GM19099 (cell line): ENCODE data around the gene CWH43.

Source experiments
- POLR2A ChIP-seq: IDR thresholded peaks from 3 replicates; pipeline ENCODE4 v1.6.1; 2011; ENCODE audit warnings: low read depth; ENCODE audit not compliant: insufficient read length; ENCODE audit errors: extremely low read depth

CWH43 gene

DNA sequence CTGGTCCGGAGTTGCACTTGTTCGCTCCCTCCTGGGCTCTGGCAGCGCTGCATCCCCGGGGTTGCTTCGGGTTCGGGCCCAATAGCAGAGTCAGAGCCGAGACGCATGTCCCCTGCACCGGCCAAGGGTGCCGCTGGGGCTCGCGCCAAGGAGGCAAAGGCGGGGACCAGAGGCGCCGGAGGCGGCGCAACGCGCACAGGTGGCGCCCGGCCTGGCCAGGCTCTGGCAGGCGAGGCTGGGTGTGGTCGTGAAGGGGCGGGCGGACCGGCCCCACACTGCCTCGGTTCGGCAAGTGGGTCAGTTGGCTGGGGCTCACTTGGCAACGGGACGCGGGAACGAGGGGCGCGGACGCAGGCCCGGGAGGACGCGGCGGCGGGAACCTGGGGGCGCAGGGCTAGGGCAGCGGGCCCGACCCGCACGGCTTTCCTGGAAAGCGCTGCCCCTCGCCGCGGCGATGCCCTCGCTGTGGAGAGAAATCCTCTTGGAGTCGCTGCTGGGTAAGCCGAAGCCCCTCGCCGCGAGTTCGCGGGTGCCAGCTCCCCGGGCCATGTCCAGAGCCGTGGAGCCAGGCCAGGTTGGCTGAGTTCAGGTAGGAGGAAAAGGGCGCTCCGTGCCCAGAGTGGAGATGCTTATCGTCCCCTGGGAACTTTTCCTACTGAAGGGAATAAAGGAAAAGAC lies at the start of gene CWH43:
CWH43 (plus strand) TSS at position 300 of the 678 bp plus-strand sequence; CDS start at position 455, 155 bp downstream.
- TF ChIP-seq POLR2A, result no peak

DNA sequence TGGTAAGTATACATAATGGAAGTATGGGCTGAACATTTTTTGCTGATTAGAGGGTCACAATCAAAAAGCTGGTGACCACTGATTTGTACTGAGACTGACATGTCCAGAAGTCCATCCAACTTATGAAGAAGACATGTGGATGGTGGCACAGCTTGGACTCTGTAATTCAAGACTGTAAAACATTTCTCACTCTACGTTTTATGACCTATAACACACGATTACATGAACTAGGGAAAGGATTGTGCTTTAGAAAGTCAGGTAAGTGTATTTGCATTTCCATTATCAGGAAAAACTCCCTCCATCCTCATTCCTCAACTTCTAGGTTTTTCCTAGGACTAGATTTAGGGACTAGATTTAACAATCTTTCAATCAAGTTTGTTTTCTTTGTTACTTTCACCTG lies 49.0 kb upstream of the CWH43 start:
- no peak for TF ChIP-seq POLR2A

DNA sequence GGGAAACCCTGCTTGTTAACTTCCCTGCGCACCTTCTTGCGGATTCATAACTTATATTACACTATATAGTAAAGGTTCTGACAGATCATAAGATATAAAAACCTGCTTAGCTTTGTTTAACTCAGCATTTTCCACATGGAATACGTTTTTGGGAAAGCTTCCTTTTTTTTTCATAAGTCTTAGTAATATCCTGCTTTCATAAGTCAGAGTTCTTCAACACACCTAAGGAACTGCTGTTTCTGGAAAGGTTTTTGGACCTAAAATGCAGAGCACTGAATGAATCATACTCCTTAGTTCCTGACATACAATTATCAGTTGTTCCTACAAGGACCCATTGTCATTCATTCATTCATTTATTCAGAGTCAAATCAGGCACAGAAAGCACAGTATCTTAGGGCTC lies 47.2 kb upstream of the CWH43 start:
- TF ChIP-seq POLR2A, result no peak

DNA sequence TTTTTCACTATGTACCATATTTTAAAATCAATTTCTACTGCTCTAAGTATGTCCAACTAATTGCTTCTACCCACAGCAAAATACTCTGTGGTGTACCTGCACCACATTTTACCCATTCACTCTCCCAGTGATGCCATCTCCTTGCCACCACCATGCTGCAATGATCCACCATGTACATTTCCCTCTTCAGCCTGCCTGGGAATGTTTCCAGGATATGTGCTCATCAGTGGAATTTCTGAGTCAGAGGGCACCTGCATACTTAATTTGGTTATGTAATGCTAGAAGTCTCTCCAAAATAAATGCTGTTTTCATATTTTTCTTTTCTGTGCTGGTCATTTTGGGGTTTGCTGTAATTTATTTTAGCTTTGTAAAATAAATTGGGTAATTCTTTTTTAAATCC lies 46.3 kb upstream of the CWH43 start:
- TF ChIP-seq POLR2A, result no peak

DNA sequence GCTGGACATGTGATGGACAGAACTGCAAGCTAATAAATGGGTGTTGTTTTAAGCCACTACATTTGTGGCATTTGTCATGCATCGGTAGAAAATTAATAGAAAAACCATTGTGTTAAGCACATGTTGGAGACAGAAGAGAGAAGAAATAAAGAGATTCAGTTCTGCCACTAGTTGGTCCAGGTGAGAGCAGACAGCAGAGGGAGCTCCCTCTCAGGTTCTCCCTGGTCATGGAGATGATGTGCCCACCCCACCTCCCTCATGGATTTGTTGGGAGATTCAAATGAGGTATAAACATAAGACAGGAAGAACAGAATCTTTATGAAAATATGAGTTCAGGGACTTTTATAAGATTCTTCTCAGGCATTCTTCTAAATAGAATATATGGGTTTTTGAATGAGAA lies 42.7 kb upstream of the CWH43 start:
- TF ChIP-seq POLR2A, result no peak

DNA sequence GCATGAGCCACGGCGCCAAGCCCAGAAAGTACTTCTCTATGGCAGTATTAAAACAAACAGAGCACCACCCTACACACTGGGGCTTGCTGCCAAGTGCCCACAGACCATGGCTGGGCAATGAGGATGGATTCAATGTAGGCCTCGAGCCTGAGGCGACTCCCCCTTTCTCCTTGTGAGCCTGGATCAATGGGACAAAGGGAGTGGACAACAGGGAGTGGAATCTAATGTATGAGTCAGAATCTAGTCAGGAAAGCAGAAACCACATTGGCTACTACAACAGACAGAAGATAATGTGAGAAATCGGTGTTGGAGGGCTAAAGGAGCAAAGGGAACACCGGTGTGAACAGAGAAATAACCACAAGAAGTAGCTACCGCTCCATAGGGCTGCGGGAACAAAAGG lies 41.8 kb upstream of the CWH43 start:
- TF ChIP-seq POLR2A, result no peak

DNA sequence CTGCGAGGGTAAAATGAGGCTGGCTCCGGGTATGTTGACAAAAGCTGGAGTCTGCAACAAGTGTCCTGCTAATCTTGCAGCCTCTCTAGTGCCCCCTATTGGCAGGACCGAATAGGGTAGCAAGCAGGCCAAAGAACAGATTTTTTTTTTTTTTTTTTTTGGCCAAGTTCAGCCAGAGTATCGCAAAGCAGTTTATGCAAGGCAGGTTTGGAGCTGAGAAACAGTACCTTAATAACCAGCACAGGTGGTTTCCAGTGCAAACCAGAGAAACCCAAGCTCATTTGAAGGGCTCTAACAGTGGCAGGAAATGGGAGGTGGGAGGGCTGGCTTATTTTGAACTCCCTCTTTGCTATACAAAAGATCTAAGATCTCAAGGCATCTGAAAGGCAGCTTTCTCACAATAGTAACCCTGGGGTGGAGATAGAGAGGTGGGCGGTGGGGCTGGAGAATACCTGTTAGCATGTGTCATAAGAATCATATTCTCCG lies 41.3 kb upstream of the CWH43 start:
- no peak for TF ChIP-seq POLR2A

DNA sequence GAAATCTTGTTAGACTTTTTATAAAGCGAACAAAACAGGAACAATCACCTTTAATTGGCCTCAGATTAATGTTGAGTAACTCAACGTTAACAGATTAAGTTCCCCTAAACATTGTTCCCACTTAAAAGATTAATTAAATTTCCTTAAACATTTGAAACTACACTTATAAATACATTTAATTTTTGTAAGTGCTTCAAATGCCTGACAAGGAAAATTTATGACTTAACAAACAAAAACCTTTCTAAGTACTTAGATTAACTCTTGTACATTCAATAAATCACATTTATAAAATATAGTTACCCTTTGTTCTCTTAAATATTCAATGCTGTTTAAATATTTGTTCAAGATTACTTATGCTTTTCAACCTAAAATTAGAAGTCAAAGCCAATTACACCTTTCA lies 40.1 kb upstream of the CWH43 start:
- no peak for TF ChIP-seq POLR2A

DNA sequence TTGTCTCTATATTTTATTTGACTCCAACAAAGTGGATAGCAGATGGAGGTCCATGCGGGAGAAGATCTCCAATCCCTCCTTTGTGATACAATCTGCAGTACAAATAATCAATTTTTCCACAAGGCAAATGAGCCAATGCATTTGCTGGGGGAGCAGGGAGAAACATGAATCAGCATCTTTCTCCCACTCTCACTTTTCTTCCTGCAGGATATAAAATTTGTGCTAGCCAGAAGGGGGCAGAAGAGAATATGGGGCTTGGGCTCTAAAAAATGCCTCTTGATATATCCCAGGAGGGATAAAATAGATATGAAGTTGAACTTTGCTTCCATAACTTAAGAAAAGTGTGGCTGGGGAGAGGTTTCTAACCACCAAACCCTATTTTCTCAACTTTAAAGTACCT lies 38.3 kb upstream of the CWH43 start:
- TF ChIP-seq POLR2A, result no peak

DNA sequence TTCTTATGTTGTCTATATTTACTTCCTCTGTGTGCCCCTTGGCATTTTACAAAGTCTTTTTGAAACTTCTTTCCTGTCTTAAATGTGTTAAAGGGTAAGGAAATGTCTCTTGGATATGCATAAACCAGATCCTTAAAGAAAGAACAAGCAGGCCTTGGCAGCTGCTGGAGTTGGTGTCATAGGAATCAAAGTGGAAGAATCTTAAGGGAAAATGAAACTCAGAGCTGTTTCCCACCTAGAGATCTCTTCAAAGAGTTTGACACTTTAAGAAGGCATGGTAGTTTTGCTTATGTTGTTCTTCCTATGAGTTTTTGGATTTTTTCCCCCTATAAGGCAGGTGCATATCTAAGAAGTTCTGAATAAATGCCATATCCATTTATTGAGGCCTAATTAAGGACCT lies 37.0 kb upstream of the CWH43 start:
- no peak for TF ChIP-seq POLR2A

DNA sequence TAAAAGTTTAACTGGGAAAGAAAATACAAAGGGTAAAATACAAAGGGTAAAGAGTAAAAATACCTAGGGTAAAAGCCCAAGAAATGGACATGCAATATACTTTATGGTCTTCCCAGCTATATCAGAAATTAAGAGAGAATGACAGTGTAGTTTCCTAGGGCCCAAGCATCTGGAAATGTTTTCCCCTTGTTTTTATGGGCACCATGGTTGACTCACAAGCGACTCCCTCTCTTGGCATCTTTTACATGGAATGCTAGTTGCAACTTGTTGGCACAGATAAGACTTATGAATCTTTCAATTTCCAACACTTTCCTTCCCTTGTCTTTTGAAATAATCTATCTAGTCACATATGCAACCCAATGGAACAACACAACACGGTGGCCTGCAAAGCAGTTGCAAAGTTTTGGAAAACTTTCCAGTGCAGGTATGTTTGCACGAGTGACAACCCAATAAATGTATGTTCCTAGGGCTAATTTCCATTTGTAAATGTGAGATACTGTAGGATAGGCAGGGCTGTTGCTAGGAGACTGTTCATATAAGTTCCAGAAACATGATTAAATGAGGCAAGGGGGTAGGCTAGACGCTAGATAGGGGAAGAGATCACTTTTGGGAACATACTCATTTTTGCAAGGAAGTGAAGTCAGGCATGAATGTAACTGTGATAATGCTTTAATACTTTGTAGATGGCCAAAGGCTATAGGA lies 36.4 kb upstream of the CWH43 start:
- no peak for TF ChIP-seq POLR2A

DNA sequence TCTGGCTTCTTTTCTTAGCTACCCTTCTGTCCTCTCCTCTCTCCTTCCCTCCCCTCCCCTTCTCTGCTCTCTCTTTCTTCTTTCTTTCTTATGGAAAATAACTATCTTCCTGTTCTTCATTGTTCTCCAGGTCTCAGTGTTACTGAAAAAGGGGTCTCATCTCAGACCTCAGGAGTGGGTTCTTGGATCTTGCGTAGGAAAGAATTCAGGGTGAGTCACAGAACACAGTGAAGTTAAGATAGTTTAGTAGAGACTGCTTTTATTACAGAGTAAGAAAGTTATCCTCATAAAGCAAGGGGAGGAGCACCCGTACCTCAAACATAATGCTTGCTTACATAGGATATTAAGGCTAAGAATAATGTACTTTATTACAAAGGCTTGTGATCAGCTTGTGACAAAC lies 31.8 kb upstream of the CWH43 start:
- no peak for TF ChIP-seq POLR2A

DNA sequence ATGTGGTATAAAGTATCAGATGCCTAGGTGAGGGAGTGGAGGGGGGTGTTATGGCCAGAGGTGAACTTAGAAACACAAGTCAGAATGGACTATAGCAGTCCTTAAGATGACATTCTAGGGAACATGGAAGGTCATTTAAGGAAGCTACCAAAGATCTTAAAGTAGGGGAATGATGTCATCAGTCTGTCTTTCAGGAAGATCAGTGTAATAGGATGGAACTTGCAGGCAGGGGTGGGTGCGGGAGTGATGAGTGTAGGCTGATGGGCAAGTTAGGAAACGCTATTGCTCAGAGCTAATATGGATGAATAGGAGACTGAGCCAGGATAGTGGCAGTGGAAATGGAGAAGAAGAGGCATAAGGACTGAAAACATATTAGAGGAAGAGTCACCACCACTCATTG lies 27.5 kb upstream of the CWH43 start:
- TF ChIP-seq POLR2A, result no peak

DNA sequence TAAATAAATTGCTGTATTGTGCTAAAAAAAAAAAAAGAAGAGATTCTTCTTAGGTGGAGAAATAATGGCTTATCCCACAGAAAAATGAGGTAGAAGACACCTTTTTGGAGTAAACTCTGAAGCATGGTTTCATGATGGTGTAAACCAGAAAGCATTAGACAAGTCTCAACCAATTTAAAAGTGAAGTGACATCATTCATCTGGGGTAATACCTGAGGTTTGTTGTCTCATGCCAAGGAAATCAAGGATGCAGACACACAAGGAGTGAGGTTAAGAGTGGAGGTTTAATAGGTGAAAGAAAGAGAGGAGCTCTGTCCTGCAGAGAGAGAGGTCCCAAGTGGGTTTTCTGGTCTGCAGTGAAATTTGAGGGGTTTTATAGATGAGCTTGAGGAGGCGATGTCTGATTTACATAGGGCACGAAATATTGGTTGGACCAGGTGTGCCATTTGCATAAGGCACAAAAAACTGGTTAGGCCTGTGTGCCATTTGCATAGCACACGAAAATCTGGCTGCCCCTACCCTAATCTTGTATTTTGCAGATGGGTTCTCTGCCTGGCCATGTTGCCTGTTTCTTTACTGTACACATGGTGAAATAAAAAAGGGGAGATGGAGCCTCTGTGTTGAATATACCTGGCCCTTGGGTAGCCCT lies 25.0 kb upstream of the CWH43 start:
- TF ChIP-seq POLR2A, result no peak

DNA sequence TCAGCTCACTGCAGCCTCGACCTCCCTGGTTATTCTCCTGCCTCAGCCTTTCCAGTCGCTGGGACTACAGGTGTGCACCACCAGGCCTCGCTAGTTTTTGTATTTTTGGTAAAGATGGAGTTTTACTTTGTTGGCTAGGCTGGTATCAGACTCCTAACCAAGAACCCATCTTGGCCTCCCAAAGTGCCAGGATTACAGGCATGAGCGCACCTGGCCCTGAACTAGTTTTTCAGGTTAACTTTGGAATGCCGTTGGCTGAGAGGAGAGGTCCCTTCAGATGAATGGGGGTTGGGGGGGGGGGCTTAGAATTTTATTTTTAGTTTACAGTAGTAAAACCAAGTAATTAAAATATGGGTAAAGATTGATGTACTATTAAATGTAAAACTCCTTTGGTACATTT lies 23.4 kb upstream of the CWH43 start:
- no peak for TF ChIP-seq POLR2A
